ENCODE data around the gene CERKL.

DNA sequence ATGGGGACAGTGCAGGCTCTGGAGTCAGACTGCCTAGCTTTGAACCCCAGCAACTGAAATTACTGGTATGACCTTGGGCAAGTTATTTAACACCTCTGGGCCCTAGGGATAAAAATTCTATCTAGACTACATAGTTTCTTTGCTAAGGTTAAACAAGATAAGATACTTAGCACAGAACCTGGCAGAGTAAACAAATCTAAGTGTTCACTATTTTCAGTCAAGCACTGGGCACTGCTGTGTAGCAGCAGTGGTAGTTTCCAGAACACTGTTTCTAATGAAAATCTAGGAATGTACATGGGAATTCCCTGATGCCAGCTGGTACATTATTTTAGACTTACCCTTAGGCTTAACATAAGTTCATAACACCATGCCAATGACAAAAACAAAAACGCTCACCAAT, 17.2 kb downstream of the CERKL start:
- TF ChIP-seq, protein P1, sequence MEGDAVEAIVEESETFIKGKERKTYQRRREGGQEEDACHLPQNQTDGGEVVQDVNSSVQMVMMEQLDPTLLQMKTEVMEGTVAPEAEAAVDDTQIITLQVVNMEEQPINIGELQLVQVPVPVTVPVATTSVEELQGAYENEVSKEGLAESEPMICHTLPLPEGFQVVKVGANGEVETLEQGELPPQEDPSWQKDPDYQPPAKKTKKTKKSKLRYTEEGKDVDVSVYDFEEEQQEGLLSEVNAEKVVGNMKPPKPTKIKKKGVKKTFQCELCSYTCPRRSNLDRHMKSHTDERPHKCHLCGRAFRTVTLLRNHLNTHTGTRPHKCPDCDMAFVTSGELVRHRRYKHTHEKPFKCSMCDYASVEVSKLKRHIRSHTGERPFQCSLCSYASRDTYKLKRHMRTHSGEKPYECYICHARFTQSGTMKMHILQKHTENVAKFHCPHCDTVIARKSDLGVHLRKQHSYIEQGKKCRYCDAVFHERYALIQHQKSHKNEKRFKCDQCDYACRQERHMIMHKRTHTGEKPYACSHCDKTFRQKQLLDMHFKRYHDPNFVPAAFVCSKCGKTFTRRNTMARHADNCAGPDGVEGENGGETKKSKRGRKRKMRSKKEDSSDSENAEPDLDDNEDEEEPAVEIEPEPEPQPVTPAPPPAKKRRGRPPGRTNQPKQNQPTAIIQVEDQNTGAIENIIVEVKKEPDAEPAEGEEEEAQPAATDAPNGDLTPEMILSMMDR (conservative IDR thresholded peaks at IDR 0.05; ENCODE audit: low read length): no peak
- no peak for TF ChIP-seq EZH2phosphoT487 (IDR thresholded peaks at IDR 0.05; ENCODE audit: borderline replicate concordance)

Data from Loucy (cell line).